OCI-LY1 (cell line): Measurements from ENCODE around the gene OAS3.

Source experiments
- H2AFZ ChIP-seq: fragments of 200-600 bp; sonication (generic), shearing (Covaris generic); 2 replicates; pipeline ENCODE4 v1.6.0; 2014; ENCODE audit warnings: antibody characterized with exemption, mild to moderate bottlenecking, low read length
- H3F3A ChIP-seq: fragments of 200-600 bp; sonication (generic), shearing (Covaris generic); 2 replicates; pipeline ENCODE4 v1.6.0; 2014; ENCODE audit warnings: mild to moderate bottlenecking, antibody characterized with exemption, low read length, moderate library complexity; ENCODE audit not compliant: insufficient read depth
- H3K27ac ChIP-seq: fragments of 200-600 bp; sonication (generic); 2 replicates; pipeline ENCODE4 v1.5.1; 2014; ENCODE audit warnings: low read length, mixed run types, mild to moderate bottlenecking, low read depth; ENCODE audit not compliant: poor library complexity, severe bottlenecking
- H3K27me3 ChIP-seq: fragments of 200-600 bp; sonication (generic); 2 replicates; pipeline ENCODE4 v1.6.0; 2014; ENCODE audit warnings: antibody characterized with exemption, mild to moderate bottlenecking, low read length, moderate library complexity; ENCODE audit not compliant: insufficient read depth
- H3K36me3 ChIP-seq: fragments of 200-600 bp; sonication (generic); 2 replicates; pipeline ENCODE4 v1.6.1; 2014; ENCODE audit warnings: mild to moderate bottlenecking, antibody characterized with exemption, low read length, moderate library complexity, mixed read lengths; ENCODE audit not compliant: insufficient read depth
- H3K4me1 ChIP-seq: fragments of 200-600 bp; sonication (generic); 2 replicates; pipeline ENCODE4 v1.5.1; 2014; ENCODE audit warnings: mild to moderate bottlenecking, low read length, moderate library complexity; ENCODE audit not compliant: insufficient read depth, severe bottlenecking
- H3K4me2 ChIP-seq: fragments of 200-600 bp; sonication (generic), shearing (Covaris generic); 2 replicates; pipeline ENCODE4 v1.6.1; 2014; ENCODE audit warnings: low read length
- H3K4me3 ChIP-seq: fragments of 200-600 bp; sonication (generic); 2 replicates; pipeline ENCODE4 v1.5.1; 2014; ENCODE audit warnings: low read length, low read depth, mild to moderate bottlenecking, mixed read lengths; ENCODE audit not compliant: poor library complexity, severe bottlenecking
- H3K79me2 ChIP-seq: fragments of 200-600 bp; shearing (Covaris generic); 2 replicates; pipeline ENCODE4 v1.6.1; 2016; ENCODE audit warnings: mixed run types, low read length, mixed read lengths; ENCODE audit not compliant: insufficient read depth
- H3K9ac ChIP-seq: fragments of 200-600 bp; sonication (generic), shearing (Covaris generic); 2 replicates; pipeline ENCODE4 v1.6.1; 2014; ENCODE audit warnings: mild to moderate bottlenecking, low read length, mixed read lengths
- H3K9me2 ChIP-seq: fragments of 200-600 bp; sonication (generic), shearing (Covaris generic); 2 replicates; pipeline ENCODE4 v1.6.1; 2014; ENCODE audit warnings: low read depth, mild to moderate bottlenecking, low read length, mixed read lengths
- H3K9me3 ChIP-seq: fragments of 200-600 bp; shearing (Covaris generic); 2 replicates; pipeline ENCODE4 v1.6.1; 2014; ENCODE audit warnings: low read length, mixed read lengths
- H4K20me1 ChIP-seq: fragments of 200-600 bp; sonication (generic), shearing (Covaris generic); 2 replicates; pipeline ENCODE4 v1.6.0; 2016; ENCODE audit warnings: mild to moderate bottlenecking, low read length; ENCODE audit not compliant: insufficient read depth
- CTCF ChIP-seq: fragments of 200-600 bp; sonication (generic), shearing (Covaris generic); IDR thresholded peaks from 2 replicates; pipeline ENCODE4 v1.5.1; 2017; ENCODE audit warnings: mild to moderate bottlenecking, antibody characterized with exemption, low read length, moderate library complexity, mixed read lengths
- EZH2 ChIP-seq: fragments of 200-600 bp; sonication (generic), shearing (Covaris generic); IDR thresholded peaks from 2 replicates; pipeline ENCODE4 v1.8.0; 2017; ENCODE audit warnings: borderline replicate concordance, mixed run types, mild to moderate bottlenecking, antibody characterized with exemption, low read length, moderate library complexity, mixed read lengths

Gene OAS3

GRCh38 chr12:112961536-112961935, 23.3 kb downstream of the OAS3 start:
- Histone ChIP-seq H3F3A (no peaks in the 10 kb centered on the region), H3K9ac (no peak overlapping the region), H2AFZ (no peak overlapping the region), H3K9me3 (no peaks in the 10 kb centered on the region), H3K4me2 (peak overlapping the region; percentile 3; the same call in 1 of the 2 replicates), H3K36me3 (no peaks in the 10 kb centered on the region; the same call in 1 of the 2 replicates), H3K9me2 (no peaks in the 10 kb centered on the region), H4K20me1 (no peaks in the 10 kb centered on the region), H3K27ac (no peak overlapping the region), H3K27me3 (no peaks in the 10 kb centered on the region), H3K4me3 (no peak overlapping the region), H3K79me2 (no peaks in the 10 kb centered on the region), H3K4me1 (peaks cover 6% of the 10 kb centered on the region)
- no peak for TF ChIP-seq CTCF
- TF ChIP-seq EZH2: no peak

- Histone ChIP-seq H3K27ac (no peak overlapping the region), H4K20me1 (no peaks in the 10 kb centered on the region), H3K4me2 (no peak overlapping the region), H3K4me1 (peaks cover 6% of the 10 kb centered on the region), H3K9me2 (no peaks in the 10 kb centered on the region), H3K4me3 (no peak overlapping the region), H3K79me2 (no peaks in the 10 kb centered on the region), H3K36me3 (no peaks in the 10 kb centered on the region; the same call in 1 of the 2 replicates), H3K9me3 (no peaks in the 10 kb centered on the region), H3K9ac (no peak overlapping the region), H3F3A (no peaks in the 10 kb centered on the region), H2AFZ (no peak overlapping the region), H3K27me3 (no peaks in the 10 kb centered on the region)
- TF ChIP-seq EZH2 (no peak), CTCF (no peak)
Measured at GRCh38 chr12:112962561-112962960, 24.3 kb downstream of the OAS3 start.

- Histone ChIP-seq H3K27me3 (no peaks in the 10 kb centered on the region), H3K9ac (no peak overlapping the region), H3K79me2 (no peaks in the 10 kb centered on the region), H3K9me3 (no peaks in the 10 kb centered on the region), H3K9me2 (no peaks in the 10 kb centered on the region), H2AFZ (no peak overlapping the region), H3K4me3 (no peak overlapping the region), H3K27ac (no peak overlapping the region), H3K4me1 (peaks cover 6% of the 10 kb centered on the region), H3F3A (no peaks in the 10 kb centered on the region), H3K36me3 (no peaks in the 10 kb centered on the region; the same call in 1 of the 2 replicates), H4K20me1 (no peaks in the 10 kb centered on the region), H3K4me2 (no peak overlapping the region)
- TF ChIP-seq CTCF (no peak), EZH2 (no peak)
Measured at GRCh38 chr12:112963227-112963861, 25.1 kb downstream of the OAS3 start.
